DND-41 (cell line): ENCODE measurements around the gene SRSF10.

Experiments
- ATAC-seq: fragments of 200-7000 bp; cut with Tn5 transposase; 3 replicates; pipeline ENCODE4 v1.9.1; 2021; ENCODE audit warnings: low read depth; ENCODE audit not compliant: insufficient read depth
- DNase-seq: peaks from one replicate; pipeline ENCODE4 v3.0.0-alpha.2; 2020
- H2AFZ ChIP-seq: 2 replicates; pipeline ENCODE4 v1.6.0; 2012; ENCODE audit warnings: low read depth, low read length
- H3K27ac ChIP-seq: 2 replicates; pipeline ENCODE4 v1.5.1; 2012; ENCODE audit warnings: low read length, inconsistent platforms
- H3K27me3 ChIP-seq: fragments of 200-600 bp; sonication (generic); 2 replicates; pipeline ENCODE4 v1.6.0; 2012; ENCODE audit warnings: low read length, mild to moderate bottlenecking, inconsistent platforms; ENCODE audit not compliant: insufficient read depth, poor library complexity
- H3K36me3 ChIP-seq: 2 replicates; pipeline ENCODE4 v1.5.1; 2012; ENCODE audit warnings: low read length, inconsistent platforms; ENCODE audit not compliant: insufficient read depth
- H3K4me1 ChIP-seq: 2 replicates; pipeline ENCODE4 v1.5.1; 2012; ENCODE audit warnings: mild to moderate bottlenecking, low read length; ENCODE audit not compliant: insufficient read depth
- H3K4me2 ChIP-seq: 2 replicates; pipeline ENCODE4 v1.6.0; 2012; ENCODE audit warnings: mild to moderate bottlenecking, moderate library complexity, low read length, inconsistent platforms; ENCODE audit not compliant: insufficient read depth
- H3K4me3 ChIP-seq, 2 experiments: fragments of 200-600 bp in 1 of 2; shearing (Covaris generic) in 1 of 2; 2 replicates each; pipeline ENCODE4 v1.5.1; 2012 to 2016; ENCODE audit warnings: inconsistent platforms in 2 of 2, low read length in 2 of 2, mild to moderate bottlenecking in 2 of 2, low read depth in 1 of 2, moderate library complexity in 1 of 2
- H3K79me2 ChIP-seq: 2 replicates; pipeline ENCODE4 v1.6.0; 2012; ENCODE audit warnings: low read length, inconsistent platforms; ENCODE audit not compliant: insufficient read depth
- H3K9ac ChIP-seq: 2 replicates; pipeline ENCODE4 v1.6.0; 2012; ENCODE audit warnings: low read depth, mild to moderate bottlenecking, inconsistent platforms, low read length, moderate library complexity
- H3K9me3 ChIP-seq: 2 replicates; pipeline ENCODE4 v1.5.1; 2012; ENCODE audit warnings: low read length, moderate library complexity, mild to moderate bottlenecking, inconsistent platforms; ENCODE audit not compliant: insufficient read depth, severe bottlenecking
- H4K20me1 ChIP-seq: 2 replicates; pipeline ENCODE4 v1.6.0; 2012; ENCODE audit warnings: low read length; ENCODE audit not compliant: insufficient read depth
- CTCF ChIP-seq: IDR thresholded peaks from 2 replicates; pipeline ENCODE4 v1.5.1; 2012; ENCODE audit warnings: borderline replicate concordance, low read length, moderate library complexity, mild to moderate bottlenecking; ENCODE audit not compliant: poor library complexity, severe bottlenecking; ENCODE audit errors: extremely low read depth
- EZH2 ChIP-seq: IDR thresholded peaks from 3 replicates; pipeline ENCODE4 v1.6.1; 2012; ENCODE audit warnings: borderline replicate concordance, low read depth, mild to moderate bottlenecking, moderate library complexity, low read length, inconsistent platforms; ENCODE audit not compliant: severe bottlenecking

SRSF10 gene

DNA sequence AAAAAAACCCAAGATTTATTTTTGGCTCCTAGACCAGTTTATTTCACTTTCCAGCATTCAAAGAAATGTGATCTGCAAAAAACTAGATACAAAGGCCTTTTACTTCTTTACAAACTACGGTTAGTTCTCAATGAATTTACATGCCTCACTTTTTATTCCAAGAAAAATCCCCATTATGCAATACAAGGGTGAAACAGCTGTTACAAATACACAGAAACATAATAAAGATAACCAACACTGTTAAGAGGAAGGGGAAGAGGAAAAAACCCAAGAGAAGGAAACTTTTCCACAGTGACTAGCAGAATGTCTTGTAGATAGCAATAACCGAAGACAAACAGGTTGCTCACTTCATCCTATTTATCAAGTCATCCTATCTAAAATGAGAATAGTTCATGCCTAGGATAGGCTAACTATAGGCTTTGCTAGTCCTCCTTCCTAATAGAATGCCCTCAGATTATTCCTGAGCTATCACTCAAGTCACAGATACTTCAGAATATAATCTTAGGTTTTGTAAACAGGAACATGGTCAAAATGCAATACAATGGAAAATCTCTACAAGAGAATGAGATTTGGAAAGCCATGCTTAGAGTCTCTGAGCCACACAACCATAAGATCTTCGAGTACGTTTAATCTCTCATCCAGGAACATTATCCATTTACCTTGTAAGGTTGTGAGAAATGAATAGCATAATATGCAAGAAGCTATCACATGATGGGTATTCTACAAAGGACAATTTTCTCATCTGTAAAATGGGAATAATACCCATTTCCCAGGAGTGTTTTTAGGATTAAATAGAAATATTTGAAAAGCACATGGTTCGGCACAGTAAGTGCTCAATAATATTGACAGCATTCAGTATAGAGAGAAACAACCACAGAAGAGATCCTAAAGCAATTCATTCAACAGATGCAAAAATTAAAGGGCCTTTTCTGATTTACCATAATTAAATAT, 15.1 kb downstream of the SRSF10 start:
- H3K27ac ChIP-seq: 0 out of 2 replicates have a peak overlapping the region, but pooled peaks have one; percentile 6
- TF ChIP-seq CTCF: no peak
- TF ChIP-seq EZH2: no peak
- no peaks in the 10 kb centered on the region for H3K9me3 ChIP-seq
- no peak overlapping the region for H3K4me3 ChIP-seq
- H3K9ac ChIP-seq: no peak overlapping the region
- DNase-seq (no peak), ATAC-seq (peak; percentile 15; the same call in 1 of the 3 replicates)
- no peak overlapping the region for H2AFZ ChIP-seq
- H4K20me1 ChIP-seq: peaks cover 42% of the 10 kb centered on the region; the same call in 1 of the 2 replicates
- H3K79me2 ChIP-seq: peaks cover 90% of the 10 kb centered on the region
- no peak overlapping the region for H3K4me2 ChIP-seq
- peaks cover 86% of the 10 kb centered on the region for H3K36me3 ChIP-seq
- H3K27me3 ChIP-seq: no peaks in the 10 kb centered on the region
- peaks cover 14% of the 10 kb centered on the region for H3K4me1 ChIP-seq

- Histone ChIP-seq H3K9ac (no peak overlapping the region), H3K79me2 (peaks cover 86% of the 10 kb centered on the region), H3K27me3 (no peaks in the 10 kb centered on the region), H3K4me3 (no peak overlapping the region), H3K9me3 (no peaks in the 10 kb centered on the region), H4K20me1 (peaks cover 41% of the 10 kb centered on the region; the same call in 1 of the 2 replicates), H3K36me3 (peaks cover 82% of the 10 kb centered on the region), H3K4me2 (peak overlapping the region; percentile 23; the same call in 1 of the 2 replicates), H2AFZ (no peak overlapping the region), H3K4me1 (peaks cover 14% of the 10 kb centered on the region), H3K27ac (no peak overlapping the region)
- ATAC-seq: no peak
- DNase-seq: no peak
- TF ChIP-seq CTCF (no peak), EZH2 (no peak)
Observed at GRCh38 chr1:23964235-23964668, 15.9 kb downstream of the SRSF10 start.

- H3K36me3 ChIP-seq: peaks cover 78% of the 10 kb centered on the region
- no peak overlapping the region for H3K9ac ChIP-seq
- DNase-seq: no peak
Observed at GRCh38 chr1:23963617-23964234, 16.4 kb downstream of the SRSF10 start.

More at GRCh38 chr1:23963617-23964234, 16.4 kb downstream of the SRSF10 start:
- H3K4me1 ChIP-seq: peaks cover 15% of the 10 kb centered on the region
- peaks cover 81% of the 10 kb centered on the region for H3K79me2 ChIP-seq
- no peak for ATAC-seq
- no peak overlapping the region for H3K4me3 ChIP-seq
- TF ChIP-seq CTCF (no peak), EZH2 (no peak)
- peak overlapping the region; percentile 23; the same call in 1 of the 2 replicates for H3K4me2 ChIP-seq
- H3K9me3 ChIP-seq: no peaks in the 10 kb centered on the region
- H2AFZ ChIP-seq: no peak overlapping the region
- H3K27ac ChIP-seq: no peak overlapping the region
- no peaks in the 10 kb centered on the region for H3K27me3 ChIP-seq
- peaks cover 40% of the 10 kb centered on the region; the same call in 1 of the 2 replicates for H4K20me1 ChIP-seq
